HCT116 (cell line): ENCODE data around the gene ACTL9.

Source experiments
- EZH2 ChIP-seq: fragments of 200-600 bp; sonication (generic); IDR thresholded peaks from 2 replicates; pipeline ENCODE4 v1.6.1; 2017; ENCODE audit warnings: antibody characterized with exemption, mixed run types
- EZH2phosphoT487 ChIP-seq: fragments of 200-600 bp; IDR thresholded peaks from 2 replicates; pipeline ENCODE4 v1.6.1; 2018; ENCODE audit warnings: antibody characterized with exemption, borderline replicate concordance
- POLR2A ChIP-seq: IDR thresholded peaks from 2 replicates; pipeline ENCODE4 v1.7.0; 2011; ENCODE audit warnings: borderline replicate concordance; ENCODE audit not compliant: insufficient read depth, insufficient read length; ENCODE audit errors: extremely low read depth
- POLR2AphosphoS5 ChIP-seq: IDR thresholded peaks from 2 replicates; pipeline ENCODE4 v1.6.1; 2011; ENCODE audit warnings: mild to moderate bottlenecking, low read depth, low read length, moderate library complexity
- RAD21 ChIP-seq: IDR thresholded peaks from 2 replicates; pipeline ENCODE4 v1.6.1; 2012; ENCODE audit warnings: low read depth, mild to moderate bottlenecking
- SP1 ChIP-seq: IDR thresholded peaks from 2 replicates; pipeline ENCODE4 v1.6.1; 2012; ENCODE audit warnings: low read depth
- SRF ChIP-seq: IDR thresholded peaks from 2 replicates; pipeline ENCODE4 v1.6.1; 2012; ENCODE audit warnings: low read depth
- YY1 ChIP-seq: IDR thresholded peaks from 2 replicates; pipeline ENCODE4 v1.6.1; 2011; ENCODE audit warnings: low read length, low read depth, moderate library complexity, mild to moderate bottlenecking; ENCODE audit not compliant: insufficient replicate concordance; ENCODE audit errors: extremely low read depth
- ZNF274 ChIP-seq: fragments of 200-500 bp; sonication (Bioruptor generic); IDR thresholded peaks from 2 replicates; pipeline ENCODE4 v1.6.1; 2014; ENCODE audit warnings: mild to moderate bottlenecking, low read depth, low read length, inconsistent platforms
- TF ChIP-seq, protein P1 (sequence below), 3 experiments: fragments of 200-600 bp in 1 of 3; sonication (generic) in 1 of 3; IDR thresholded peaks in 2 of 3; conservative IDR thresholded peaks in 1 of 3; 2 replicates each; pipeline ENCODE4 v1.5.1; 2012 to 2017; ENCODE audit warnings: low read depth in 2 of 3, low read length in 2 of 3, antibody characterized with exemption in 1 of 3, borderline replicate concordance in 1 of 3, control low read depth in 1 of 3, mild to moderate bottlenecking in 1 of 3, mixed read lengths in 1 of 3, mixed run types in 1 of 3, moderate library complexity in 1 of 3; ENCODE audit not compliant: insufficient read depth in 1 of 3
- TF ChIP-seq, protein P2 (sequence below): IDR thresholded peaks from 2 replicates; pipeline ENCODE4 v1.6.1; 2012; ENCODE audit warnings: low read depth
- TF ChIP-seq, protein P3 (sequence below): IDR thresholded peaks from 2 replicates; pipeline ENCODE4 v1.6.1; 2012

DNA sequence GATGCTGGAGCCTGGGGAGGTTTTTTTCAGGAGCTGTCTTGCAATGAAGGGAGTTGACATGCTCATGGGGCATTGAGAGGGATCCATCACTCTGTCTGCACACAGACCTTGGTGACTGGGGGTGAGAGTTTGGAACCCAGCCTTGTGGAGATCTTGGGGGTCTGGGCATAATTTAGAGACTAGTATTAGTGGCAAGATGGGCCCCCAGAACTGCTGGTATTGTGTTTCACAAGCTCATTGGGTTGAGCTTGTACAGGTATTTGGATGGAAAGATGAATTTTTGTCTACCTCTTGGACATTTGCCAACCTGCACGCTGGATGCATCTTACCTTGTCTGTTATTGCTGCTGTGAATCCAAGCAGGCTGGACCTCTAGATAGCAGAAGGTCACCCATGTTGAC is 22.7 kb upstream of the ACTL9 start, which contains the start of gene OR2Z1:
- TF ChIP-seq, protein P1, sequence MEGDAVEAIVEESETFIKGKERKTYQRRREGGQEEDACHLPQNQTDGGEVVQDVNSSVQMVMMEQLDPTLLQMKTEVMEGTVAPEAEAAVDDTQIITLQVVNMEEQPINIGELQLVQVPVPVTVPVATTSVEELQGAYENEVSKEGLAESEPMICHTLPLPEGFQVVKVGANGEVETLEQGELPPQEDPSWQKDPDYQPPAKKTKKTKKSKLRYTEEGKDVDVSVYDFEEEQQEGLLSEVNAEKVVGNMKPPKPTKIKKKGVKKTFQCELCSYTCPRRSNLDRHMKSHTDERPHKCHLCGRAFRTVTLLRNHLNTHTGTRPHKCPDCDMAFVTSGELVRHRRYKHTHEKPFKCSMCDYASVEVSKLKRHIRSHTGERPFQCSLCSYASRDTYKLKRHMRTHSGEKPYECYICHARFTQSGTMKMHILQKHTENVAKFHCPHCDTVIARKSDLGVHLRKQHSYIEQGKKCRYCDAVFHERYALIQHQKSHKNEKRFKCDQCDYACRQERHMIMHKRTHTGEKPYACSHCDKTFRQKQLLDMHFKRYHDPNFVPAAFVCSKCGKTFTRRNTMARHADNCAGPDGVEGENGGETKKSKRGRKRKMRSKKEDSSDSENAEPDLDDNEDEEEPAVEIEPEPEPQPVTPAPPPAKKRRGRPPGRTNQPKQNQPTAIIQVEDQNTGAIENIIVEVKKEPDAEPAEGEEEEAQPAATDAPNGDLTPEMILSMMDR (IDR thresholded peaks at IDR 0.05 in 2 of 3, conservative IDR thresholded peaks at IDR 0.05 in 1 of 3; ENCODE audit: borderline replicate concordance in 1 of 3, insufficient read depth in 1 of 3, low read depth in 2 of 3, low read length in 2 of 3): no peak
- TF ChIP-seq EZH2phosphoT487 (no peak), POLR2A (no peak), SP1 (no peak), EZH2 (no peak), ZNF274 (no peak), POLR2AphosphoS5 (no peak), SRF (no peak), YY1 (no peak), RAD21 (no peak)
- TF ChIP-seq, protein P2, sequence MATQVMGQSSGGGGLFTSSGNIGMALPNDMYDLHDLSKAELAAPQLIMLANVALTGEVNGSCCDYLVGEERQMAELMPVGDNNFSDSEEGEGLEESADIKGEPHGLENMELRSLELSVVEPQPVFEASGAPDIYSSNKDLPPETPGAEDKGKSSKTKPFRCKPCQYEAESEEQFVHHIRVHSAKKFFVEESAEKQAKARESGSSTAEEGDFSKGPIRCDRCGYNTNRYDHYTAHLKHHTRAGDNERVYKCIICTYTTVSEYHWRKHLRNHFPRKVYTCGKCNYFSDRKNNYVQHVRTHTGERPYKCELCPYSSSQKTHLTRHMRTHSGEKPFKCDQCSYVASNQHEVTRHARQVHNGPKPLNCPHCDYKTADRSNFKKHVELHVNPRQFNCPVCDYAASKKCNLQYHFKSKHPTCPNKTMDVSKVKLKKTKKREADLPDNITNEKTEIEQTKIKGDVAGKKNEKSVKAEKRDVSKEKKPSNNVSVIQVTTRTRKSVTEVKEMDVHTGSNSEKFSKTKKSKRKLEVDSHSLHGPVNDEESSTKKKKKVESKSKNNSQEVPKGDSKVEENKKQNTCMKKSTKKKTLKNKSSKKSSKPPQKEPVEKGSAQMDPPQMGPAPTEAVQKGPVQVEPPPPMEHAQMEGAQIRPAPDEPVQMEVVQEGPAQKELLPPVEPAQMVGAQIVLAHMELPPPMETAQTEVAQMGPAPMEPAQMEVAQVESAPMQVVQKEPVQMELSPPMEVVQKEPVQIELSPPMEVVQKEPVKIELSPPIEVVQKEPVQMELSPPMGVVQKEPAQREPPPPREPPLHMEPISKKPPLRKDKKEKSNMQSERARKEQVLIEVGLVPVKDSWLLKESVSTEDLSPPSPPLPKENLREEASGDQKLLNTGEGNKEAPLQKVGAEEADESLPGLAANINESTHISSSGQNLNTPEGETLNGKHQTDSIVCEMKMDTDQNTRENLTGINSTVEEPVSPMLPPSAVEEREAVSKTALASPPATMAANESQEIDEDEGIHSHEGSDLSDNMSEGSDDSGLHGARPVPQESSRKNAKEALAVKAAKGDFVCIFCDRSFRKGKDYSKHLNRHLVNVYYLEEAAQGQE: no peak
- TF ChIP-seq, protein P3, sequence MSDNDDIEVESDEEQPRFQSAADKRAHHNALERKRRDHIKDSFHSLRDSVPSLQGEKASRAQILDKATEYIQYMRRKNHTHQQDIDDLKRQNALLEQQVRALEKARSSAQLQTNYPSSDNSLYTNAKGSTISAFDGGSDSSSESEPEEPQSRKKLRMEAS: no peak
